ENCODE measurements around the gene SLC23A1. TPM values are rescaled to one million over a fixed set of nuclear protein-coding genes. Genes with fewer than 3 reads are reported as not detected.

SLC23A1 gene
- total RNA-seq, 1 donor from 2014 or later = not detected

GRCh38 chr5:139383993-139384590, 995 bp upstream of the SLC23A1 start:
- no peak for DNase-seq (ENCODE audit: low read depth)
- FAIRE-seq = no peak
- peaks cover 6% of the 10 kb centered on the region for H4K20me1 ChIP-seq (ENCODE audit: insufficient read depth, low read length)

GRCh38 chr5:139382807-139383206, 290 bp downstream of the SLC23A1 start:
- Histone ChIP-seq H3K27me3 (ENCODE audit: insufficient read depth, low read length) (no peaks in the 10 kb centered on the region), H3K9ac (ENCODE audit: low read length) (no peak overlapping the region), H2AFZ (ENCODE audit: low read depth, low read length) (no peak overlapping the region), H3K79me2 (ENCODE audit: insufficient read depth, low read length) (no peaks in the 10 kb centered on the region), H3K9me3 (ENCODE audit: insufficient read depth, low read depth, low read length) (no peaks in the 10 kb centered on the region), H3K27ac (ENCODE audit: low read depth, low read length) (no peak overlapping the region), H4K20me1 (ENCODE audit: insufficient read depth, low read length) (peaks cover 7% of the 10 kb centered on the region), H3K4me3 (ENCODE audit: insufficient read depth, low read depth, low read length) (no peak overlapping the region), H3K36me3 (ENCODE audit: insufficient read depth, low read length) (no peaks in the 10 kb centered on the region), H3K4me2 (ENCODE audit: low read length) (no peak overlapping the region), H3K4me1 (ENCODE audit: insufficient read depth, low read length) (no peaks in the 10 kb centered on the region)
- H3K27ac Mint-ChIP-seq (ENCODE audit: unreplicated experiment) = no peak overlapping the region
- no peaks in the 10 kb centered on the region for H3K4me1 Mint-ChIP-seq (ENCODE audit: low read depth, unreplicated experiment)
- H3K36me3 Mint-ChIP-seq (ENCODE audit: low read depth, unreplicated experiment) = peaks cover 8% of the 10 kb centered on the region
- TF ChIP-seq EZH2 (IDR thresholded peaks at IDR 0.05; ENCODE audit: insufficient read depth, low read length) (no peak), CTCF (IDR thresholded peaks at IDR 0.05; ENCODE audit: insufficient read depth, low read depth, low read length) (no peak)
- H3K4me3 Mint-ChIP-seq (ENCODE audit: unreplicated experiment) = no peak overlapping the region
- DNase-seq (ENCODE audit: low read depth) (no peak), FAIRE-seq (no peak)
- H3K9me3 Mint-ChIP-seq (ENCODE audit: unreplicated experiment) = no peaks in the 10 kb centered on the region
- peaks cover 16% of the 10 kb centered on the region for H3K27me3 Mint-ChIP-seq (ENCODE audit: low read depth, unreplicated experiment)

More at GRCh38 chr5:139383993-139384590, 995 bp upstream of the SLC23A1 start:
- no peaks in the 10 kb centered on the region for H3K9me3 ChIP-seq (ENCODE audit: insufficient read depth, low read depth, low read length)
- no peaks in the 10 kb centered on the region for H3K36me3 ChIP-seq (ENCODE audit: insufficient read depth, low read length)
- no peak overlapping the region for H3K4me2 ChIP-seq (ENCODE audit: low read length)
- H3K4me1 Mint-ChIP-seq (ENCODE audit: low read depth, unreplicated experiment) = no peaks in the 10 kb centered on the region
- H3K4me1 ChIP-seq (ENCODE audit: insufficient read depth, low read length) = no peaks in the 10 kb centered on the region
- H3K36me3 Mint-ChIP-seq (ENCODE audit: low read depth, unreplicated experiment) = peaks cover 7% of the 10 kb centered on the region
- no peaks in the 10 kb centered on the region for H3K9me3 Mint-ChIP-seq (ENCODE audit: unreplicated experiment)
- H3K4me3 Mint-ChIP-seq (ENCODE audit: unreplicated experiment) = no peak overlapping the region
- H3K27me3 Mint-ChIP-seq (ENCODE audit: low read depth, unreplicated experiment) = peaks cover 16% of the 10 kb centered on the region
- H3K27ac ChIP-seq (ENCODE audit: low read depth, low read length) = no peak overlapping the region
- no peaks in the 10 kb centered on the region for H3K27me3 ChIP-seq (ENCODE audit: insufficient read depth, low read length)
- TF ChIP-seq EZH2 (IDR thresholded peaks at IDR 0.05; ENCODE audit: insufficient read depth, low read length) (no peak), CTCF (IDR thresholded peaks at IDR 0.05; ENCODE audit: insufficient read depth, low read depth, low read length) (no peak)
- no peak overlapping the region for H3K4me3 ChIP-seq (ENCODE audit: insufficient read depth, low read depth, low read length)
- H3K9ac ChIP-seq (ENCODE audit: low read length) = no peak overlapping the region
- H3K27ac Mint-ChIP-seq (ENCODE audit: unreplicated experiment) = peak overlapping the region; percentile 20
- no peaks in the 10 kb centered on the region for H3K79me2 ChIP-seq (ENCODE audit: insufficient read depth, low read length)
- H2AFZ ChIP-seq (ENCODE audit: low read depth, low read length) = no peak overlapping the region
